ENCODE results near the gene GMDS. TPM values are rescaled to one million over a fixed set of nuclear protein-coding genes. Genes with fewer than 3 reads are reported as not detected.

GMDS gene
- total RNA-seq, 1 experiment from 2014 or later, result 7.9 TPM

- Histone ChIP-seq H3K4me3 (no peak overlapping the region), H3K27me3 (replicated peaks) (no peaks in the 10 kb centered on the region), H3K36me3 (no peaks in the 10 kb centered on the region), H3K9me3 (replicated peaks) (peaks cover 3% of the 10 kb centered on the region; the same call in 1 of the 2 replicates), H3K27ac (no peak overlapping the region), H3K4me1 (replicated peaks) (peaks cover 22% of the 10 kb centered on the region)
- DNase-seq (ENCODE audit: low read depth in 1 of 2, low spot score in 2 of 2), result no peak
Measured at GRCh38 chr6:2171728-2172127, 73.7 kb downstream of the GMDS start.

GRCh38 chr6:2168480-2168879, 76.9 kb downstream of the GMDS start:
- Histone ChIP-seq H3K27ac (peak overlapping the region; percentile 70), H3K9me3 (replicated peaks) (peaks cover 3% of the 10 kb centered on the region; the same call in 1 of the 2 replicates), H3K36me3 (no peaks in the 10 kb centered on the region), H3K4me3 (no peak overlapping the region), H3K27me3 (replicated peaks) (no peaks in the 10 kb centered on the region), H3K4me1 (replicated peaks) (peaks cover 23% of the 10 kb centered on the region)
- peak in 1 of 2 experiments; percentile 54 for DNase-seq (ENCODE audit: low read depth in 1 of 2, low spot score in 2 of 2)

- Histone ChIP-seq H3K27ac (no peak overlapping the region), H3K4me3 (no peak overlapping the region), H3K9me3 (replicated peaks) (peaks cover 3% of the 10 kb centered on the region; the same call in 1 of the 2 replicates), H3K27me3 (replicated peaks) (no peaks in the 10 kb centered on the region), H3K36me3 (no peaks in the 10 kb centered on the region), H3K4me1 (replicated peaks) (peaks cover 37% of the 10 kb centered on the region)
- no peak for DNase-seq (ENCODE audit: low read depth in 1 of 2, low spot score in 2 of 2)
Measured at GRCh38 chr6:2166717-2167116, 78.7 kb downstream of the GMDS start.

GRCh38 chr6:2165286-2165685, 80.1 kb downstream of the GMDS start:
- Histone ChIP-seq H3K27me3 (replicated peaks) (no peaks in the 10 kb centered on the region), H3K36me3 (no peaks in the 10 kb centered on the region), H3K9me3 (replicated peaks) (peaks cover 3% of the 10 kb centered on the region; the same call in 1 of the 2 replicates), H3K4me3 (no peak overlapping the region), H3K27ac (no peak overlapping the region), H3K4me1 (replicated peaks) (peaks cover 43% of the 10 kb centered on the region)
- DNase-seq (ENCODE audit: low read depth in 1 of 2, low spot score in 2 of 2), result no peak

GRCh38 chr6:2164481-2164880, 80.9 kb downstream of the GMDS start:
- no peaks in the 10 kb centered on the region for H3K36me3 ChIP-seq
- peaks cover 43% of the 10 kb centered on the region for H3K4me1 ChIP-seq (replicated peaks)
- H3K9me3 ChIP-seq (replicated peaks), result peaks cover 3% of the 10 kb centered on the region; the same call in 1 of the 2 replicates
- no peaks in the 10 kb centered on the region for H3K27me3 ChIP-seq (replicated peaks)
- no peak for DNase-seq (ENCODE audit: low read depth in 1 of 2, low spot score in 2 of 2)
- no peak overlapping the region for H3K27ac ChIP-seq
- H3K4me3 ChIP-seq, result no peak overlapping the region

- DNase-seq (ENCODE audit: low read depth in 1 of 2, low spot score in 2 of 2), result no peak
- no peaks in the 10 kb centered on the region for H3K27me3 ChIP-seq (replicated peaks)
- H3K4me3 ChIP-seq, result no peak overlapping the region
- H3K36me3 ChIP-seq, result no peaks in the 10 kb centered on the region
- peaks cover 33% of the 10 kb centered on the region for H3K4me1 ChIP-seq (replicated peaks)
- no peak overlapping the region for H3K27ac ChIP-seq
- no peaks in the 10 kb centered on the region for H3K9me3 ChIP-seq (replicated peaks)
Measured at GRCh38 chr6:2162079-2162445, 83.3 kb downstream of the GMDS start.

- H3K27ac ChIP-seq, result no peak overlapping the region
- no peaks in the 10 kb centered on the region for H3K9me3 ChIP-seq (replicated peaks)
- H3K4me1 ChIP-seq (replicated peaks), result peaks cover 32% of the 10 kb centered on the region
- no peak for DNase-seq (ENCODE audit: low read depth in 1 of 2, low spot score in 2 of 2)
- no peaks in the 10 kb centered on the region for H3K27me3 ChIP-seq (replicated peaks)
- no peak overlapping the region for H3K4me3 ChIP-seq
- H3K36me3 ChIP-seq, result no peaks in the 10 kb centered on the region
Measured at GRCh38 chr6:2158596-2159271, 86.7 kb downstream of the GMDS start.

GRCh38 chr6:2157441-2158127, 87.8 kb downstream of the GMDS start:
- Histone ChIP-seq H3K36me3 (no peaks in the 10 kb centered on the region), H3K9me3 (replicated peaks) (no peaks in the 10 kb centered on the region), H3K27ac (peak overlapping the region; percentile 35; the same call in 1 of the 2 replicates), H3K4me1 (replicated peaks) (peaks cover 26% of the 10 kb centered on the region), H3K4me3 (no peak overlapping the region), H3K27me3 (replicated peaks) (no peaks in the 10 kb centered on the region)
- peak in 1 of 2 experiments; percentile 65 for DNase-seq (ENCODE audit: low read depth in 1 of 2, low spot score in 2 of 2)

GRCh38 chr6:2155206-2155605, 90.2 kb downstream of the GMDS start:
- Histone ChIP-seq H3K36me3 (no peaks in the 10 kb centered on the region), H3K4me3 (no peak overlapping the region), H3K27ac (no peak overlapping the region), H3K27me3 (replicated peaks) (no peaks in the 10 kb centered on the region), H3K9me3 (replicated peaks) (no peaks in the 10 kb centered on the region), H3K4me1 (replicated peaks) (peaks cover 12% of the 10 kb centered on the region)
- no peak for DNase-seq (ENCODE audit: low read depth in 1 of 2, low spot score in 2 of 2)

GRCh38 chr6:2149361-2150006, 95.9 kb downstream of the GMDS start:
- Histone ChIP-seq H3K27me3 (replicated peaks) (no peaks in the 10 kb centered on the region), H3K27ac (no peak overlapping the region), H3K9me3 (replicated peaks) (no peaks in the 10 kb centered on the region), H3K36me3 (no peaks in the 10 kb centered on the region), H3K4me3 (no peak overlapping the region), H3K4me1 (replicated peaks) (peaks cover 13% of the 10 kb centered on the region)
- DNase-seq (ENCODE audit: low read depth in 1 of 2, low spot score in 2 of 2), result no peak

GRCh38 chr6:2148748-2149147, 96.7 kb downstream of the GMDS start:
- Histone ChIP-seq H3K27me3 (replicated peaks) (no peaks in the 10 kb centered on the region), H3K27ac (no peak overlapping the region), H3K9me3 (replicated peaks) (no peaks in the 10 kb centered on the region)

GRCh38 chr6:2147766-2148448, 97.5 kb downstream of the GMDS start:
- Histone ChIP-seq H3K4me1 (replicated peaks) (peaks cover 13% of the 10 kb centered on the region), H3K4me3 (no peak overlapping the region), H3K36me3 (no peaks in the 10 kb centered on the region)

More at GRCh38 chr6:2148748-2149147, 96.7 kb downstream of the GMDS start:
- no peaks in the 10 kb centered on the region for H3K36me3 ChIP-seq
- no peak for DNase-seq (ENCODE audit: low read depth in 1 of 2, low spot score in 2 of 2)
- no peak overlapping the region for H3K4me3 ChIP-seq
- H3K4me1 ChIP-seq (replicated peaks), result peaks cover 13% of the 10 kb centered on the region

GRCh38 chr6:2147261-2147660, 98.1 kb downstream of the GMDS start:
- no peak overlapping the region for H3K27ac ChIP-seq

More at GRCh38 chr6:2147766-2148448, 97.5 kb downstream of the GMDS start:
- no peak for DNase-seq (ENCODE audit: low read depth in 1 of 2, low spot score in 2 of 2)
- Histone ChIP-seq H3K27me3 (replicated peaks) (no peaks in the 10 kb centered on the region), H3K27ac (no peak overlapping the region), H3K9me3 (replicated peaks) (no peaks in the 10 kb centered on the region)

More at GRCh38 chr6:2147261-2147660, 98.1 kb downstream of the GMDS start:
- Histone ChIP-seq H3K9me3 (replicated peaks) (no peaks in the 10 kb centered on the region), H3K4me3 (no peak overlapping the region), H3K4me1 (replicated peaks) (peaks cover 13% of the 10 kb centered on the region), H3K27me3 (replicated peaks) (no peaks in the 10 kb centered on the region), H3K36me3 (no peaks in the 10 kb centered on the region)
- DNase-seq (ENCODE audit: low read depth in 1 of 2, low spot score in 2 of 2), result no peak
